MM.1S (cell line): ENCODE measurements around the gene GGN.

Experiments
- DNase-seq: peaks from one replicate; pipeline ENCODE4 v3.0.0-alpha.2; 2015
- H2AFZ ChIP-seq: fragments of 300-600 bp; sonication (generic); 2 replicates; pipeline ENCODE4 v1.6.0; 2016; ENCODE audit warnings: antibody characterized with exemption, low read length
- H3F3A ChIP-seq: fragments of 300-600 bp; sonication (generic); 2 replicates; pipeline ENCODE4 v1.6.1; 2016; ENCODE audit warnings: mild to moderate bottlenecking, antibody characterized with exemption, low read length, moderate library complexity, mixed read lengths; ENCODE audit not compliant: insufficient read depth
- H3K27ac ChIP-seq: fragments of 300-600 bp; sonication (generic); 2 replicates; pipeline ENCODE4 v1.5.1; 2016; ENCODE audit warnings: mild to moderate bottlenecking, low read length
- H3K27me3 ChIP-seq: fragments of 300-600 bp; sonication (generic); replicated peaks from 2 replicates; pipeline ENCODE4 v1.6.0; 2016; ENCODE audit warnings: low read length; ENCODE audit not compliant: insufficient read depth
- H3K36me3 ChIP-seq: fragments of 300-600 bp; sonication (generic); replicated peaks from 2 replicates; pipeline ENCODE4 v1.6.1; 2016; ENCODE audit warnings: mild to moderate bottlenecking, low read length, mixed read lengths; ENCODE audit not compliant: insufficient read depth
- H3K4me1 ChIP-seq: fragments of 300-600 bp; sonication (generic); 2 replicates; pipeline ENCODE4 v1.6.1; 2016; ENCODE audit warnings: low read length, mixed read lengths
- H3K4me2 ChIP-seq: fragments of 300-600 bp; sonication (generic); 2 replicates; pipeline ENCODE4 v1.6.0; 2016; ENCODE audit warnings: low read depth, low read length
- H3K4me3 ChIP-seq: fragments of 300-600 bp; sonication (generic); 2 replicates; pipeline ENCODE4 v1.5.1; 2016; ENCODE audit warnings: low read length, mixed read lengths
- H3K79me2 ChIP-seq: fragments of 300-600 bp; sonication (generic); 2 replicates; pipeline ENCODE4 v1.6.1; 2016; ENCODE audit warnings: mixed run types, low read length, mixed read lengths
- H3K9ac ChIP-seq: fragments of 300-600 bp; sonication (generic); 2 replicates; pipeline ENCODE4 v1.6.1; 2016; ENCODE audit warnings: low read length, mixed read lengths
- H3K9me2 ChIP-seq: fragments of 300-600 bp; sonication (generic); replicated peaks from 2 replicates; pipeline ENCODE4 v1.6.1; 2016; ENCODE audit warnings: mild to moderate bottlenecking, low read length, mixed read lengths; ENCODE audit not compliant: insufficient read depth
- H3K9me3 ChIP-seq: fragments of 300-600 bp; sonication (generic); replicated peaks from 2 replicates; pipeline ENCODE4 v1.6.1; 2016; ENCODE audit warnings: mild to moderate bottlenecking, low read length, mixed read lengths; ENCODE audit not compliant: insufficient read depth
- H4K20me1 ChIP-seq: fragments of 300-600 bp; sonication (generic); 2 replicates; pipeline ENCODE4 v1.6.1; 2016; ENCODE audit warnings: mild to moderate bottlenecking, low read length, moderate library complexity, mixed read lengths; ENCODE audit not compliant: insufficient read depth
- EZH2 ChIP-seq: fragments of 300-600 bp; sonication (generic); optimal IDR thresholded peaks from 2 replicates; pipeline ENCODE3; 2017; ENCODE audit warnings: low read depth, mild to moderate bottlenecking, antibody characterized with exemption, low read length, mixed read lengths
- EZH2phosphoT487 ChIP-seq: fragments of 300-600 bp; sonication (generic); IDR thresholded peaks from 2 replicates; pipeline ENCODE4 v1.6.1; 2018; ENCODE audit warnings: antibody characterized with exemption, low read length
- TF ChIP-seq, protein P1 (sequence below): fragments of 300-600 bp; sonication (generic); IDR thresholded peaks from 2 replicates; pipeline ENCODE4 v1.5.1; 2016; ENCODE audit warnings: antibody characterized with exemption, low read length, mixed read lengths

GGN gene, protein sequence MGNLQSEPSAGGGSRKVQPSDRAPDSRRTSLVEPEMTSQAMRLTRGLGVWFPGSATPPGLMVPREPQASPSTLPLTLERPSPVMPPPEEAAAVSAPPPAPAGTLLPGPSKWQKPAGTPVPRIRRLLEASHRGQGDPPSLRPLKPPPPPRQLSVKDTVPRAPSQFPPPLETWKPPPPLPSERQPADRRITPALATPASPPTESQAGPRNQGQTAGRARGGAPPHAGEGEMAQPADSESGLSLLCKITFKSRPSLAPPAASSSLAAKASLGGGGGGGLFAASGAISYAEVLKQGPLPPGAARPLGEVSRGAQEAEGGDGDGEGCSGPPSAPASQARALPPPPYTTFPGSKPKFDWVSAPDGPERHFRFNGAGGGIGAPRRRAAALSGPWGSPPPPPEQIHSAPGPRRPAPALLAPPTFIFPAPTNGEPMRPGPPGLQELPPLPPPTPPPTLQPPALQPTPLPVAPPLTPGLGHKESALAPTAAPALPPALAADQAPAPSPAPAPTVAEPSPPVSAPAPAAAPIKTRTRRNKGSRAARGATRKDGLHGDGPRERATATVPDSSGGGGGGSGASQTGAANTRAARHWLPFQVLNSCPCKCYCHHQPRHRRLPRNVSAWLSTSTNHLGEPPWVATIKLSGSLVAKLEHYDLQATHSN

DNA sequence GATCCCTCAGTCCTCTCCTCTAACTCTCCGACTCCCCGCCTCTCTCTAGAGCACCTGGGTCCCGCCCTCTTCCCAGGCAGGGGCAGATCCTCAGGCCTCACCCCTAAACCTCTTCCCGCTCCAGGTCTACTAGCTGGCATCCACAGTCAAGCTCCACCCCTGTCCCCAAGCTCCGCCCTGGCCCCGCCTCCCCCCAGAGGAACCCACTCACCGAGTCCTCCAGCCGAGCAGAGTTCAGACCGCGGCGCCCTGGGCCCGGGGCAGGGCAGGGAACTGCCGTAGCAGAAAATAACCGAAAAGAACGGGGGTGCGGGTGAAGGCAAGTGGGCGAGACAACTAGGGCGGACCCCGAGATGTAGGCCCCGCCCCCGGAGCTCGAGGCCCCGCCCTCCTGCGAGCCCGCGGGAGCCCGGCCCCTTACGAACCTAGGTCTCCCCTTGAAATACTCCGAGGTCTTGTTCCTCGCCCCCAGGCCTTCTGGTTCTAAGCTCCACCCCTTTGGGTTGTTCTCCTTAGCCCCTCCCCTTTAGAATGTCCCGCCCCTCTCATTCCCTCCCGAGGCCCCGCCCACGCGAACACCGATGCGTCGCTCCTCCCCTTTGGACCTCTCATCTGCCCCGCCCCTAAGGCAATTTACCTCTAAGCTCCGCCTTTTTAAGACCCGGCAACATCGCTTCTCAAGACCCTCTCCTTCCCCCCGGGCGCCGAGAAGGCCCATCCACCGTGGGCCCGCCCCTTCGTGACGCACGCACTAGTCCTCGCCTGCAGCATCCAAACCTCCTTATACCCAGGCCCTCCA, at the start of gene GGN:
Gene GGN (minus strand): TSS at position 485 of the 799 bp plus-strand sequence. CDS start 773 bp downstream, outside the sequence.
- Histone ChIP-seq H3K79me2 (no peaks in the 10 kb centered on the region), H2AFZ (0 out of 2 replicates have a peak within 1 kb of the TSS, but pooled peaks have one; percentile 36), H3K9me3 (no peaks in the 10 kb centered on the region), H4K20me1 (no peaks in the 10 kb centered on the region), H3K9me2 (no peaks in the 10 kb centered on the region), H3K9ac (no peak within 1 kb of the TSS; the same call in 1 of the 2 replicates), H3F3A (no peaks in the 10 kb centered on the region; the same call in 1 of the 2 replicates), H3K36me3 (no peaks in the 10 kb centered on the region), H3K27ac (no peak within 1 kb of the TSS), H3K4me2 (peak within 1 kb of the TSS; percentile 87), H3K27me3 (peaks cover 39% of the 10 kb centered on the region), H3K4me1 (0 out of 2 replicates have a peak, but pooled peaks cover 2% of the 10 kb centered on the region), H3K4me3 (peak within 1 kb of the TSS; percentile 60)
- TF ChIP-seq EZH2phosphoT487 (no peak), EZH2 (no peak)
- TF ChIP-seq, protein P1, sequence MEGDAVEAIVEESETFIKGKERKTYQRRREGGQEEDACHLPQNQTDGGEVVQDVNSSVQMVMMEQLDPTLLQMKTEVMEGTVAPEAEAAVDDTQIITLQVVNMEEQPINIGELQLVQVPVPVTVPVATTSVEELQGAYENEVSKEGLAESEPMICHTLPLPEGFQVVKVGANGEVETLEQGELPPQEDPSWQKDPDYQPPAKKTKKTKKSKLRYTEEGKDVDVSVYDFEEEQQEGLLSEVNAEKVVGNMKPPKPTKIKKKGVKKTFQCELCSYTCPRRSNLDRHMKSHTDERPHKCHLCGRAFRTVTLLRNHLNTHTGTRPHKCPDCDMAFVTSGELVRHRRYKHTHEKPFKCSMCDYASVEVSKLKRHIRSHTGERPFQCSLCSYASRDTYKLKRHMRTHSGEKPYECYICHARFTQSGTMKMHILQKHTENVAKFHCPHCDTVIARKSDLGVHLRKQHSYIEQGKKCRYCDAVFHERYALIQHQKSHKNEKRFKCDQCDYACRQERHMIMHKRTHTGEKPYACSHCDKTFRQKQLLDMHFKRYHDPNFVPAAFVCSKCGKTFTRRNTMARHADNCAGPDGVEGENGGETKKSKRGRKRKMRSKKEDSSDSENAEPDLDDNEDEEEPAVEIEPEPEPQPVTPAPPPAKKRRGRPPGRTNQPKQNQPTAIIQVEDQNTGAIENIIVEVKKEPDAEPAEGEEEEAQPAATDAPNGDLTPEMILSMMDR = no peak
- peak; percentile 60 for DNase-seq

DNA sequence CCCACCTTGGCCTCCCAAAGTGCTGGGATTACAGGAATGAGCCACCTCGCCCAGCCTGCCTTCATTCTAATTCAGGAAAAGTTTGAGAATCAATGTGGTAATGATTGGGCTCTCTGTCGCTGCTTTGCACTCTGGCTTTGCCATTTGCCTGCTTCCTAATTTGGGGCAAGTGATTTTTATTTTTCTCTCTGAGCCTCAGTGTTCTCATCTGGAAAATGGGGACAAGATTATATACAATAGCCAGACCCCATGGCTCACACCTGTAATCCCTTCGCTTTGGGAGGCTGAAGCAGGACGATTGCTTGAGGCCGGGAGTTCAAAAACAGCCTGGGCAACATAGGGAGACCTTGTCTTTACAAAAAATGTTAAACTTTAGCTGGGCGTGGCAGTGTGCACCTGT, 49.5 kb upstream of the GGN start:
- Histone ChIP-seq H3K4me3 (no peak overlapping the region), H3K27me3 (peaks cover 62% of the 10 kb centered on the region), H2AFZ (no peak overlapping the region), H3K4me1 (no peaks in the 10 kb centered on the region), H3K9me3 (no peaks in the 10 kb centered on the region), H3K36me3 (no peaks in the 10 kb centered on the region), H3K4me2 (no peak overlapping the region), H3K79me2 (no peaks in the 10 kb centered on the region), H3K27ac (no peak overlapping the region), H3F3A (no peaks in the 10 kb centered on the region), H3K9ac (no peak overlapping the region), H3K9me2 (no peaks in the 10 kb centered on the region), H4K20me1 (no peaks in the 10 kb centered on the region)
- DNase-seq = no peak
- TF ChIP-seq, protein P1 = no peak
- no peak for TF ChIP-seq EZH2phosphoT487
- TF ChIP-seq EZH2 = no peak

DNA sequence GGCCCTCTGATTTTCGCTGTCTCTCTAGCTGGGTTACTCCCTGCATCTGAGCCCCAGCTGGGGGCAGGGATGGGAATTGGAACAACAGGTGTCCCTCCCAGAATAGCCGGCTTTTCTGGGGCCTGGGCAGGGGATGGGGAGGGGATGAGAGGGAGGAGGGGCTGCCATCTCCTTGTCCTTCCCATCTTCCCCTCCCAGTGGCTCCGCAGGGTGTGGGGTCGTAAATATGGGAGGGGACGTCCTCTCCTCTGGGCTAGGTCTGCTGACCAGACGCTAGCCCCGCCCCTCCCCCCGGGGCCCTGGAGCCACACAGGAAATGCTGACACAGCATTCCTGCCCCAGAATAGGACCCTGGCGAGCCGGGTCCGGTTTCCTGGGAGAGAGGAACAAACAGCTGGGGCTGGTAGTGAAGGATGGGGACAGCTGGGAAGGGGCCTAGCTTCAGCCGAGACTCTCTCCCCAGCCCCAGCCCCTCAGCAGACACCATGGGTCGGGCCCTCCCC, 46.8 kb upstream of the GGN start:
- Histone ChIP-seq H3K27me3 (peaks cover 65% of the 10 kb centered on the region), H3K4me1 (no peaks in the 10 kb centered on the region), H3K9ac (no peak overlapping the region), H3K4me3 (no peak overlapping the region), H3K9me3 (no peaks in the 10 kb centered on the region), H3F3A (no peaks in the 10 kb centered on the region), H2AFZ (no peak overlapping the region), H3K27ac (no peak overlapping the region), H3K36me3 (no peaks in the 10 kb centered on the region), H3K4me2 (no peak overlapping the region), H3K79me2 (no peaks in the 10 kb centered on the region), H4K20me1 (no peaks in the 10 kb centered on the region), H3K9me2 (no peaks in the 10 kb centered on the region)
- no peak for TF ChIP-seq EZH2
- TF ChIP-seq EZH2phosphoT487 = no peak
- TF ChIP-seq, protein P1 = no peak
- DNase-seq = no peak
